Stimulated activated CD4-positive, alpha-beta T cell treated with anti-CD3 and anti-CD28 coated beads, Interleukin-2, amount 100 ng/mL, for 48 hours (primary cell): Measurements from ENCODE around the gene ITGB4.

Experiments
- DNase-seq, 2 donors: peaks; one replicate each; pipeline ENCODE4 v3.0.0-alpha.2; 2020

ITGB4 gene

DNA sequence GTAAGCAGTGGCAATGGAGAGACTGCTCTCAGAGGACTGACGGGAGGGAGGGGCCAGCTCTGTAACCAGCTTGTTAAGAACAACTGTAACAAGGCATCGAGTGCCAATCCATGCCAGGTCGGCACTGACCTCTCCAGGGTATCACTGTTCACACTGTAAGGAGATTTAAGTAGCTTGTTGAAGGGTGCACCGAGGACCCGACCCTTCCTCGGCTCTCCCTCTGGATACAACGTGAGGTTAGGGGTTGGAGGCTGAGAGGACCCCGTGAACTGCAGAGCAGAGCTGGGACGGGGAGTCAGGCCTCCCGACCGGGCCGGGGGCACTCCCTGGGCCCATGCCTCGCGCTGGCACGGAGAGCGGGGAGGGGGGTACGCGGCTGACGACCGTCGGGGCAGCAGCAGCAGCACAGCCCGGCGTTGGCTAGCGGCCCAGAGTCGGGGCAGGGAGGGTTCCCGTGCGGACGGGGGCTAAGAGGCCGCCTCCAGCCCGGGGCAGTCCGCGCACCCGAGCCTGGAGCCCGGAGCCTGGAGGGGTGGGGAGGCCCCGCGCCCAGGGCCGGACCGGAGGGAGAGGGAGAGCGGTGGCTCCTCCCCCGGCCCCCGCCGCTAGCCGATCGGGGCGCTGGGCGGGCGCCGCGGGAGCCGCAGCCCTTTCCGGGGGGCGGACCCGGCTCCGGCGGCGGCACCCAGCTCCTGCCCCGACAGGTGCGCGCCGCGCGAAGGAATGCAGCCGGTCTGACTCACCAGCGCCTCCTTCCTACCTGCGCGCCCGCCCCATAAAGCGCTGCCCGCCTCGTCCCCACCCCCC, at the start of gene ITGB4:
Gene ITGB4, plus strand, starts transcription at position 804 of the 807 bp plus-strand sequence. CDS start 3,245 bp downstream, outside the sequence.
- peak; percentile 13 to 31 for DNase-seq

DNA sequence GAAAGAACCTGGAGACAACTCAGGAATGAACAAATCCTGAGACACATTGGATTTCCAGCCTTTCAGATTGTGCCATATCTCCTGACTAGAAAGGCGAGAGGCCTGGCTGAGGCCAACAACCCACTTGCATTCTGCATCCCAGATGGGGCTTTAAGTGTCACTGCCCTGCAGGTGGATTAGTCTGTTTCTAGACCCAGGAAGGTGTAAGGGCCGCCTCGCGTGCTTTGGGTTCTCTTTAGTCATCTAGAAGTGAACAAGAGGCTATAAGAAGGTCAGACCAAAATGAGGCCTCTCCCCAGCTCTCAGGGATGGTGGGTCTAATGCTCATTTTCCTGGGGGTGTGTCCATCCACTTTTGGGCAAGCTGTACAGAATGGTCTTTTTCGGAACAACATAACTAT, 49.2 kb upstream of the ITGB4 start:
- DNase-seq: no peak

DNA sequence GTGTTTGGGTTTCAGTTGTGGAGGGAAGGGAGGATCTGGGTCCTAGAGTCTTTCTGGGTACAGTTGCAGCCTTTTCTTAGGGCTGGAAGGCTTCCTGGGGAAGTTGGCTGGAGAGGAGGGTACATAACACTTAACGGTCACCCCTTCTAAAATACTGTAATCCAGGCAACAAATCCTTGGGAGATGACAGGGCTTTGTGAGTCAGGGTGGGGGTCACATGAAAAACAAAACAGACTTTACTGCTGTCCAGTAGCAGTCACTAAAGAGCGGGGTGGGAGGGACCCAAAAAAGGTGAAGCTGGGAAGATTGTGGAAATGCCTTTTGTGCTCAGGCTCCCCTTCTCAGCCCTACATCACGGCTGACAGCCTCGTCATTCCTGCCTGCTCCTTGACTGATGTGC, 47.8 kb upstream of the ITGB4 start:
- no peak for DNase-seq

GRCh38 chr17:75676461-75676860, 44.8 kb upstream of the ITGB4 start:
- DNase-seq: no peak

DNA sequence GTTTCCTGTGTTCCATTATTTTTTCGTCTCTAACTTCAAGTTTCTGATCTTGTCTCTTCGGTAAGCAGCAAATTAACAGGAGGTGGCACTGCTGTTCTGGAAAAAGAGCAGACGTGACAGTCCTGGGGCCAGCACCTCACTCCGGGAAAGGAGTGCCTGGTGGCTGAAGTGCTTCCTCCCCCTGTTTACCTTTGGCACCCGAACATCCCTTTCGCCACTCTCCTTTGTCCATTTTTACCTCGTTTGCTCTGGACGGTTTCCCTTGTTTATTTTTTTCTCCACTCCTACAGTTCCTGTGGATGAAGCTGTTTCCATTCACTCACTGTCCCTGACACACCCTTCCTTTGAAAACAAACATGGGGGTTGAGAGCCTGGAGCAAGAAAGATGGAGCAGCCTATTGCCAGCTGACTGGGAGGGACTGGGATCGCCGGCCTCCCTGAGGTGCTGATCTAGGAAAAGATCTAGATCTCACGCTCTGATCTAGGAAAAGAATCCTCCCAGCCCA, 41.5 kb upstream of the ITGB4 start:
- no peak for DNase-seq

GRCh38 chr17:75680431-75680830, 40.8 kb upstream of the ITGB4 start:
- no peak for DNase-seq

- DNase-seq: no peak
Observed at GRCh38 chr17:75681289-75681688, 40.0 kb upstream of the ITGB4 start.

GRCh38 chr17:75683583-75683982, 37.7 kb upstream of the ITGB4 start:
- no peak for DNase-seq

DNA sequence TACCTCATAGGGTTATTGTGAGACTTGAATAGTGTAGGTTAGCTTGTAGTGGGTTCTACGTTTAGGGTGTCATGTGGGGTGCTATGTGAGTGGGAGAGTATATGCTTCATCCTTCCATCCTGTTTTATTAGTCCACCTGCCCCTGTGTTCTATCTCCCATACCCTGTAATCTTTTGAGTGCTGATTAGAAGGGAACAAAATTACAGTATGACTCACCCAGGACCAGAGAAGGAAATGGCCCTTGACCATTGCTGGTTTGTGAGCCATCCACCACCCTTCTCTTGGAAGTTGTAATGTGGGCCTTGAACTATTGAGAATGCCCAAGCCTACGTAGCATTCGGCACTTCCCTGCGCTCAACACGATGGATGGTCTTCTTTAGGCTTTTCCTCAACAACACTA, 37.0 kb upstream of the ITGB4 start:
- DNase-seq: no peak

- DNase-seq: no peak
Observed at GRCh38 chr17:75684924-75685323, 36.3 kb upstream of the ITGB4 start.

- DNase-seq: no peak
Observed at GRCh38 chr17:75685499-75685898, 35.8 kb upstream of the ITGB4 start.

GRCh38 chr17:75688209-75688825, 32.9 kb upstream of the ITGB4 start:
- DNase-seq: no peak

DNA sequence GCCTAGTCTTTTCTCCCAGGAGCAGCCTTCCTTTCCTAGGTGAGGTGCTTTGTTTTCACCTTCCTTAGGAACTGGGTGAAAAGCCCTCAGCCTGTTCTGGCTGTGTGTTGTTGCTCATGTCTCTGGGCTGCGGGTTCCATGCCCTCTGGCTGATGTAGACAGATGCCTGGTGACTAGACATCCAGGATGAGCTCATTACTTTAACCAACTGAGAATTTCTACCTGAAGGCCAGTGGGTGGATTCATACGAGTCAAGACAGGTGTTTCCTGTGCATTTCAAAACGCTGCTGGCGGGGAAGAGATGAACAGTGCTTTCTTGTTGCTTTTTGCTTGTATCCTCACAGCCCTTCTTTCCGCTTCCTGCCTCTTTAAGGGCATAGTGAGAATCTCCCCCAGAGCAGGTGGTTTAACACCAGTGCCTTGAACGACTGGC, 31.8 kb upstream of the ITGB4 start:
- DNase-seq: peak; percentile 7 to 15

DNA sequence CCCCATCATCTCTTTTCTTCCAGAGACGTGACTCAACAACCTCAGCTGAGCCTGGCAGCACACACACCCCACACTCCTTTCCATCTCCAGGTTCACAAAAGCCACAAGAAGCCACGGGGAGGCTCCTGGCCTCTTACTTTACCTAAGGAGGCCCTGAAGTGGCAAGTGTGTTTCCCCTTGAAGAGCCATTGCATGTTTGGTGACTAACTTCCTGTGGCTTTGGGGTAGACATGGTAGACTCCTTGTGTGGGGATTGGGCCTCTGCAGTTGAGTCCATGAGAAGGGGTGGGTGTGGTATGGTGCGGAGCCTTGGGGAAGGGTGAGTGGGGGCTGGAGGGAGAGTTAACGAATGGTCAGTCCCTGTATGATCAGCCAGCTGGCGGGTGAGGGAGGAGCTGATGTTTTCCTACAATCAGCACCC, 29.9 kb upstream of the ITGB4 start:
- DNase-seq: peak; percentile 26 to 30

DNA sequence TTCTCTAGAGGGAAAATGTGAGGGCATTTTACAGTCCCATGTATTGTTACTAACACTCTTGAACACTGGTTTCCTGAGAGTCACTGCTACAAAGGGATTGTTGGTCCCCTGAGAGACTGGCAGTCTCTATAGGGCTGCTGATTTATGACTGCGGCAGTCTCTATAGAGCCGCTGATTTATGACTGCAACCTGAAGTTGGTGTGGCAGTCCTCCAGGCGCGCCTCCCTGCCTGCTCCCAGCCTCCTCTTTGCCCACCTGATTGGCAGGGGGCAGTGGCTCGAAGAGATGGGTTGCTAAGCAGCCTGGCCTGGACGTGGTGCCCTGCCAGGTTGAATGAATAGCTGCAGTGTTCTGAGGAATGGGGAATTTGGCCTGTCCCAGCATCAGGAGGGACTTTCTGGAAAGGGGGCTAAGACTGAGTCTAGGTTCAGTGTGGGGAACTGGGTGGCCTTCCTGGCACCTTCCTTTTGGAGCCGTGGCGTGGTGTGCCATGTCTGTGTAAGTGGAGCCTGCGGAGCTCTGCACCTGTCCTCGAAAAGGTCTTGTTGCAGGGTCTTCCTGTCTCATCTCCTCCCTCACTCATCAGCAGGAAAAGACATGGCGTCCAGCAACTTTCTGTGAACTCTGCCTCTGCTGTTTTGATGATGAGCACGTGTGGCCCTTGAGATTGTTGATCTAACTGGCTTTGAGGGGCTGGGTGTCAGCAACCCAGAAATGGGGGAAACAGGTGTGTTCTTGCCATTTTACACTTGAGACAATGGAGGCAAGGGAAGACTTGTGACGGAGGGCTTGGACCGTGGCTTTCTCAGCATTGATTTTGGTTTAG, 29.2 kb upstream of the ITGB4 start:
- no peak for DNase-seq

DNA sequence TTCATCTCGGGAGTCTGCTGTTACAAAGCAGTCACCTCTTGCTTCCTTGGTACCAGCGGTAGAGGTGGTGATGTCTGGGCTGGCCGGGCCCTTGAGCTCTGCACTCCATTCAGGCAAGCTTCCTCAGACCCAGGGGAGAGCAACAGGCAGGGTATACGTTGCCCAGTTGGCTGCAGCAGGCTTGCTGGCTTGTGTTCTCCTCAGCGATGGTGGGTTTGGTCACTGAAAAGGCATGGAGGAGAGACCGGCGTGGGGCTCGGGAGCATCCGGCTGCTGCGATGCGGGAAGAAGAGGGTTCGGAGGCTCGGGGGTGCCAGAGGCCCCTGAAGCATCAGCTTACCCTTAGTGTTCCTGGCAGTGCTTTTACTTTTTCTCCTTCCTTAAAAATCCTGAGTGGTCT, 28.3 kb upstream of the ITGB4 start:
- DNase-seq: no peak

GRCh38 chr17:75693500-75694481, 27.5 kb upstream of the ITGB4 start:
- no peak for DNase-seq

DNA sequence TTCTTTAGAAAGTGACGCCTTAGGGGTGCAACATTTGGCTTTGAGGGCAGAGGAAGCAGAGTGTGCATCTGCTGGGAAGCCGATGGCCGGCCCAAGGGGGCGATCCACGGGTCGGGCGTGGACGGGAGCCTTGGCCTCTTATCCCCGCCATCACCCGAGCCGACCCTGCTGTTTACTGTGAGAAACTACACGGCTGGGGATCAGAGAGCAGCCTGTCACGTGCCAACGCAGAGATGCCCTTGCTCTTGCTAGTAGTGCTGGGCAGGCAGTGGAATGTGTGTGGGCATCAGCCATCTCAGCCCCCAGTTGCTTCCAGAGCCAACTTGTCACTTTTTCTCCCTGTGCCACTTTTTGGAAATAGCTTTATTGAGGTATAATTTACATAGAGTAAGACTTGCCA, 26.7 kb upstream of the ITGB4 start:
- no peak for DNase-seq

- DNase-seq: no peak
Observed at GRCh38 chr17:75695141-75695829, 26.0 kb upstream of the ITGB4 start.

- DNase-seq: no peak
Observed at GRCh38 chr17:75695830-75696271, 25.4 kb upstream of the ITGB4 start.

DNA sequence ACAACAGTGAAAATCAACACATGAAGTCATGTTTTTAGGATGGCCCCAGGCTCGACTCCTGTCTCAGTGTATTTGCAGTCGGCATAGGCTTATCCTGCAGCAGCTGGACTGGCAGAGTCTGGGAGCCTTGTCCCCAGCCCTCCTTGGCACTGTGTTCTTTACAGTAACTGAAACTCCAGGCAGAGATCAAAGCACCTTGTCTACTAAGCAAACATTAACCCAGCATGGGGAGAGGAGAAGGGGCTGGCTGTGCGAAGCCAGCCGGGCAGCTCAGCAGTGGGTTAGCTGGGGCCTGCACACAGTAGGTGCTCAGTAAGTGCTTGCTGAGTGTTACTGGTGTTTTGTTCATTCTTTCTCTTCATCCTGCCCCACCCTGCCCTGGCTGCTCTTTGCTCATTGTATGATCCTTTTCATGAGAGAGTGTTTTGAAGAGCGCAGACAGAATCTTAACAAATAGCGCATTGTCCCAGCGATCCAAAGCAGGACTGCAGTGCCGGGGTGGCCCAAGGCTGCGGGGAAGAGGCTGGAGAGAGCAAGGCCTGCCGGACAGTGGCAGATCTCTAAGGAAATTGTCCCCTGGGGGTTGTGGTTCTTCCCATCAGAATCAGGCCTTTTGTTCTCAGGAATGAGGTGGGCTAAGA, 23.5 kb upstream of the ITGB4 start:
- no peak for DNase-seq
